Calu3 (cell line): ENCODE measurements around the gene PCSK6. TPM values are rescaled to one million over a fixed set of nuclear protein-coding genes. Genes with fewer than 3 reads are reported as not detected.

ENCODE experiments used
- BruUV-seq: library from RNA; stranded (reverse); fragments of 400-500 nt; replicated peaks from 2 replicates; lab custom pipeline; 2021; lab: Mats Ljungman, UMichigan
- CTCF ChIA-PET: fragments of 300-600 bp; sonication (Branson Sonifier 250); formaldehyde crosslinking; loops from one replicate; lab custom pipeline; 2022; ENCODE audit warnings: antibody characterized with exemption; lab: Charles Lee
- DNase-seq: peaks from one replicate; pipeline ENCODE4 v3.0.0; 2022
- H3K27ac Mint-ChIP-seq: one replicate; pipeline ENCODE4 v1.8.0; 2022; ENCODE audit warnings: mixed read lengths; ENCODE audit not compliant: unreplicated experiment
- H3K27me3 Mint-ChIP-seq: one replicate; pipeline ENCODE4 v1.8.0; 2022; ENCODE audit warnings: mixed read lengths; ENCODE audit not compliant: unreplicated experiment
- H3K36me3 Mint-ChIP-seq: one replicate; pipeline ENCODE4 v1.8.0; 2022; ENCODE audit warnings: mild to moderate bottlenecking, moderate library complexity, mixed read lengths; ENCODE audit not compliant: insufficient read depth, unreplicated experiment
- H3K4me1 Mint-ChIP-seq: one replicate; pipeline ENCODE4 v1.8.0; 2022; ENCODE audit warnings: mild to moderate bottlenecking, low read depth, mixed read lengths; ENCODE audit not compliant: unreplicated experiment
- H3K4me3 Mint-ChIP-seq: one replicate; pipeline ENCODE4 v1.8.0; 2022; ENCODE audit warnings: mild to moderate bottlenecking, low read depth, moderate library complexity, mixed read lengths; ENCODE audit not compliant: unreplicated experiment
- H3K9me3 Mint-ChIP-seq: one replicate; pipeline ENCODE4 v1.8.0; 2022; ENCODE audit warnings: low read depth, mixed read lengths; ENCODE audit not compliant: unreplicated experiment
- CTCF ChIP-seq: fragments of 200-600 bp; IDR thresholded peaks from one replicate; pipeline ENCODE4 v1.8.0; 2022; ENCODE audit warnings: antibody characterized with exemption; ENCODE audit not compliant: unreplicated experiment
- intact Hi-C: fragments of 100-400 bp; cut with micrococcal nuclease; formaldehyde crosslinking; loops from one replicate; pipeline ENCODE4 v1.10.0; 2022; ENCODE audit not compliant: unreplicated experiment
- total RNA-seq: library from RNA; stranded (reverse); gene quantifications from 2 replicates; pipeline ENCODE4 v1.2.3, GENCODE V29; 2022

PCSK6 gene
- total RNA-seq, 1 experiment from 2014 or later: 5.1 TPM

GRCh38 chr15:101509279-101509678, 19.8 kb upstream of the PCSK6 start:
- CTCF ChIA-PET: no interaction called here
- H3K4me1 Mint-ChIP-seq: no peaks in the 10 kb centered on the region
- DNase-seq: no peak
- no peak overlapping the region for H3K4me3 Mint-ChIP-seq
- TF ChIP-seq CTCF: no peak
- no peaks in the 10 kb centered on the region for H3K36me3 Mint-ChIP-seq
- H3K9me3 Mint-ChIP-seq: peaks cover 3% of the 10 kb centered on the region
- intact Hi-C loops: no loop called here
- H3K27me3 Mint-ChIP-seq: peaks cover 53% of the 10 kb centered on the region
- no TSS peak for BruUV-seq
- H3K27ac Mint-ChIP-seq: no peak overlapping the region

GRCh38 chr15:101506491-101506890, 17.0 kb upstream of the PCSK6 start:
- no peak for DNase-seq

GRCh38 chr15:101505610-101506337, 16.3 kb upstream of the PCSK6 start:
- Mint-ChIP-seq H3K9me3 (no peaks in the 10 kb centered on the region), H3K4me1 (no peaks in the 10 kb centered on the region), H3K36me3 (no peaks in the 10 kb centered on the region), H3K4me3 (no peak overlapping the region), H3K27ac (no peak overlapping the region), H3K27me3 (peaks cover 42% of the 10 kb centered on the region)
- BruUV-seq: no TSS peak
- DNase-seq: no peak
- CTCF ChIA-PET: no interaction called here
- TF ChIP-seq CTCF: no peak
- intact Hi-C loops: no loop called here

More at GRCh38 chr15:101506491-101506890, 17.0 kb upstream of the PCSK6 start:
- H3K36me3 Mint-ChIP-seq: no peaks in the 10 kb centered on the region
- H3K27me3 Mint-ChIP-seq: peaks cover 42% of the 10 kb centered on the region
- H3K27ac Mint-ChIP-seq: no peak overlapping the region
- TF ChIP-seq CTCF: no peak
- no peaks in the 10 kb centered on the region for H3K4me1 Mint-ChIP-seq
- CTCF ChIA-PET: no interaction called here
- intact Hi-C loops: no loop called here
- H3K9me3 Mint-ChIP-seq: no peaks in the 10 kb centered on the region
- no peak overlapping the region for H3K4me3 Mint-ChIP-seq
- no TSS peak for BruUV-seq

- no peaks in the 10 kb centered on the region for H3K9me3 Mint-ChIP-seq
- CTCF ChIA-PET: no interaction called here
- H3K36me3 Mint-ChIP-seq: no peaks in the 10 kb centered on the region
- H3K27me3 Mint-ChIP-seq: peaks cover 42% of the 10 kb centered on the region
- intact Hi-C loops: no loop called here
- TF ChIP-seq CTCF: no peak
- no peak overlapping the region for H3K27ac Mint-ChIP-seq
- H3K4me3 Mint-ChIP-seq: no peak overlapping the region
- DNase-seq: no peak
- BruUV-seq: no TSS peak
- no peaks in the 10 kb centered on the region for H3K4me1 Mint-ChIP-seq
Measured at GRCh38 chr15:101504866-101505609, 15.5 kb upstream of the PCSK6 start.
